Measurements from ENCODE around the gene STK25.
"Not testable (repeated sequence)": the region's sequence is repeated elsewhere in the genome, so short reads cannot be mapped to it uniquely, and the experiment has no call there.

STK25 gene

DNA sequence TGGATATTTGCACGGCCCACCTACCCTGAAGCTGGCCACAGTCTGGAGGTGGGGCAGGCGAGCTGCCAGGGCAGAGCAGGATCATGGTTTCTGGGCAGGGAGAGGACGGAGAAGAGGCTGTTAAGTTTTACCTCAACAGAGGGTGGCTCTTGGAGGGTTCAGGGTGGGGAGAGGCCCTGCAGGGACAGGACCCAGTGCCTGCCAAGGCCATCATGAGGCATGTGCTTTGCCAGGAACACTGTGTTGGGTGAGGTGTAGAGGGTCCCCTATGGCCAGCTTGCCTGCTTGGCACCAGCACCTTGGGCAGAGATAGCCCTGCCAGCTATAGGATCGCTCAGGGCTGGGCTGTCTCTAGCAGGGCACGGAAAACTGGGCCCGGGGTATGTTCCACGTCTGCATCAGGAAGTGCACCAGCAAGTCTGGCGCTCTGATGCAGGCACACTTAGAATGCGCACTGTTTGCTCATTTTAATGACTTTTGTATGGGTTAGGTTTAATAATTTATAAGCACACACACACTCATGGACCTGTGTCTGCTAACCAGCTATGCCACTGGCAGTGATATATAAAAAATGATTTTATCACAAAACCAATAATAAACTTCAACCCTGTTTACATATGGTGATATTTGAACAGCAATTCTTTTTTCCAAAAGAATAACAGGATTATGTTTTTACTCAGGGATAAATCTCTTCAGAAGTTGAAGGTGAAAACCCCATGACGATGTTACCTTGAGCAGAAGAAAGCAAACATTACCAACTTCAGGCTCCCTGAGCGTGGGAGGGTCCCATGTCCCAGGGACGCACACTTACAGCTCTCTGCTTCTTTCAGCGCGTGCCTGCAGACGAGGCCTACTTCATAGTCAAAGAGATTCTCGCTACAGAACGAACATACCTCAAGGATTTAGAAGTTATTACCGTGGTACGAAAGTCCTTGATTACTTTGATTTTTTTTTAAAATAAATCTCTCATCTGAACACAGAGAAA is 46.4 kb downstream of the STK25 start:
- DNase-seq: no peak

DNA sequence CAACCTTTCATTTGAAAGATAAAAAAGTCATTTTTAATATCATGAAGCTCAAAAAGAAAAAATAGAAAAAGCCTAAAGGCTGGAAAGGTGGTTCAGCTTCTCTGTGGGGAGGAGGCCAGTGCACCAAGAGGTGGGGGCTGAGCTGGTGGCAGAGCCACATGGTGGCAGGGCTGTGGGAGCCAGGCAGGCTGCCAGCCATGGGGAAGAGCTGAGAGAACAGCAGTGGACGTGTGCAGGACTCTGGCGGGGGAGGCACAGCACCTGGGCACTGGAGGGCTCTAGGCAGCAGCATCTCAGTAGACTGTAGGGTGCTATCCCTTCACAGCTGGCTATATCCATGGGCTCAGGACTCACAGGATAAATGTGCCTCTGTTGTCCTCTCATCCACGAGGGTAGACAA is 47.8 kb downstream of the STK25 start:
- DNase-seq: no peak

DNA sequence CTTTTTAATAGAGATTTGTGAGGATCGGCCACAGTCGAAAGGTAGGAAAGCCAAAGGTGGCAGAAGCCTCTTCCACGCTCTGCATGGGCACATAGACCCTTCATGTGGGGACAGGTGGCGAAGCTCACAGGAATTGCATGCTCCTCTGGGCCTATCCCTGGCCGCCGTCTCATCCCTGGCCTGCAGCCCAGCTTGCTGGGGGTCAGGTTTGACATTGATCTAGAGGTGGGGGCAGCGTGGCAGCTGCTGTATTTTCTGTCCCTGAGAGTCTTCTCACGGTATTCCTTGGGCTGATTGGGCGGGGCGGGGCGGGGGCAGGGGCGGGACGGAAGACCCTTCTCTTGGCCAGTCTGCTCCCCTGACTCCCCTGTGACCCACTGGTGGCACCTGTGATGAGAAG is 48.9 kb downstream of the STK25 start:
- DNase-seq: no peak

DNA sequence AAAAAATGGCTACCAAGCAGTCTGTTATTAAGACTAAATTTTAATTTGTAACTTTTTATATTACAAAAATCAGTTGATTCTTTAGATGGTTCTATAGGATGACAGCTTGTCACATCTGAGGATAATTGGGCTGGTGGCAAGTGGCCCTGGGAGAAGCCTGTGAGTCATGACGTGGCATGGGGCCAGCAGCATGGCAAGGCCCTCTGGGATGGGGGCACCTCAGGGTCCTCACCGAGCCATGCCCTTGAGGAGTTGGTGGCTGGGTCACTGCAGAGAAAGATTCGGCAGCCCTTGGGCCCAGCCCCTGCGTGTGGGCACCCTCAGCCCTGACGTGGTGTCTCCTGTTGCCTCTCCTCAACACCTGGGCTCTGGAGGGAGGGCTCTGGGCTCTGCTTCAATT is 49.7 kb downstream of the STK25 start:
- DNase-seq: no peak

DNA sequence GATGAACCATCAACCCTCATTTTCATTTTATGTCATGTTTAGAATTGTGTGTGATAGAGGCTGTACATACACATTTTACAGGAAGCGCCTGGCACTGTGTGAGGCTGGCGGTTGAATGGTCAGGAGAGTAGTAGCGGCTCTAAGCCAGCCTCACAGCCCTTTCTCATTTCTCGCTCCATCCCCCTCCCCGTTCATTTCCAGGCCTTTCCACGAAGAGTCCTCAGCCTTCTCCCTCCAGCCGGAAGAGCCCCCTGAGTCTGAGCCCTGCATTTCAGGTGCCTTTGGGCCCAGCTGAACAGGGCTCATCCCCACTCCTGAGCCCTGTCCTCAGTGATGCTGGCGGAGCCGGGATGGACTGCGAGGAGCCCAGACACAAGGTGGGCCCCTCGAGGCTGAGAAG is 51.8 kb downstream of the STK25 start:
- no peak for DNase-seq

DNA sequence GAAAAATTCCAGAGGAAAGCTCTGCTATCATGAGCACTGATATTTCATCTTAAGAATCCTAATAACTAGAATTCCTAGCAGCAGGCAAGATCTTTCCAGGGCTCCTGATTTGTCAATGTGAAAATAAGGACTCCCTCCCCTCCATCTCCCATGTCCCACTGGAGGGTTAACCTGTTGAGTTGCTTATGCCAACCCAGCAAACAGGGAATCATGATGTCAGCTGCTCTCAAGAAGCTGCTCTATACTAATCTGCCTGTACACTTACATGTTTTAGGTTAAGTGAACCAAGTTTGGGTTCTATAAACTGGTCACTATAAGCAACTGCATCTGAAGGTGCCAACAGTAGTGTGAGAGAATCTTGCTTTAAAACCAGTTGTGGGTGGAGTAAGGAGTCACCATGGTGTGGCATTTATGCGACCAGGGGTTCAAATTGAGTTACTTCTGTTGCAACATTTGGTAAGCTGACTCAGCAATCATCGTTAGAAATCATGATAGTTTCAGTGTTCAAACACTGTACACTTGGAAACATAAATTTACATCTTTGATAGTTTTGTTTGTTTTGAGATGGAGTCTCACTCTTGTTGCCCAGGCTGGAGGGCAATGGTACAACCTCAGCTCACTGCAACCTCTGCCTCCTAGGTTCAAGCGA is 53.4 kb downstream of the STK25 start:
- DNase-seq: no peak

DNA sequence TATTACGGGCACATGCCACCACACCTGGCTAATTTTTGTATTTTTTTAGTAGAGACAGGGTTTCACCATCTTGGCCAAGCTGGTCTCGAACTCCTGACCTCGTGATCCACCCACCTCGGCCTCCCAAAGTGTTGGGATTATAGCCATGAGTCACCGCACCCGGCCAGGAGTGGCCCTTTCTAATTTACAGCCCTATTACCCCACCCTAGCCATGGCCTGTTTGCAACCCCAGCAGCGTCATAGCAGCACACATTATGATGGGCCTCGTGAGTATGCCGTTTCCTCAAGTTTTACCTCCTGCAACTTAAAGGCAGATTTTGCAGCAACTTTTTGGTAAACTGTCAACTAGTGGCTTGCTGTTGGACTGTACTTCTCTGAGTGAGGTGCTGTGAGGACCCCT is 54.5 kb downstream of the STK25 start:
- DNase-seq: not testable (repeated sequence)

DNA sequence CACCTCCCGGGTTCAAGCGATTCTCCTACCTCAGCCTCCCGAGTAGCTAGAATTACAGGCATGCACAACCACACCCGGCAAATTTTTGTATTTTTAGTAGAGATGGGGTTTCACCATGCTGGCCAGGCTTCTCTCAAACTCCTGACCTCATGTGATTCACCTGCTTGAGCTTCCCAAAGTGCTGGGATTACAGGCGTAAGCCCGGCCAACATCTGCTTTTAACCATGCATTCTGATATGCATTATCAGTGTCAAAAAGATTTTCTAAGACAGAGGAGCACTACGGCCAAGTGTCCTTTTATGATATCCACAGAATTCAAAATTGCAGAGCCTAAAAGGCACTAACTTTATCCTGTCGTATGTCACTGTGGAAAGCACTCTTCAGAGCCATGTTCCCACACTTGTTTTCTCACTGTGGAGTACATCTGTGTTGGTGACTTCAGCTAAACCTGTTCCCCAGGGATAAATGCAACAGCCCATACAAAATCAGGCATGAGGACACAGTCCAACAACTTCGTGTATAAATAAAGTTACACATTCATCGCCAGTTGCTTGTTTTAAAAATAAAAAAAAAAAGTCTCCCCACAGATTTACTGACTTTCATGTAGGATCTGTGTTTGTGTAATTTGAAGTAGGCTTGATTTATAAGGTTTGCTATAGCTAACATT is 56.4 kb downstream of the STK25 start:
- no peak for DNase-seq

DNA sequence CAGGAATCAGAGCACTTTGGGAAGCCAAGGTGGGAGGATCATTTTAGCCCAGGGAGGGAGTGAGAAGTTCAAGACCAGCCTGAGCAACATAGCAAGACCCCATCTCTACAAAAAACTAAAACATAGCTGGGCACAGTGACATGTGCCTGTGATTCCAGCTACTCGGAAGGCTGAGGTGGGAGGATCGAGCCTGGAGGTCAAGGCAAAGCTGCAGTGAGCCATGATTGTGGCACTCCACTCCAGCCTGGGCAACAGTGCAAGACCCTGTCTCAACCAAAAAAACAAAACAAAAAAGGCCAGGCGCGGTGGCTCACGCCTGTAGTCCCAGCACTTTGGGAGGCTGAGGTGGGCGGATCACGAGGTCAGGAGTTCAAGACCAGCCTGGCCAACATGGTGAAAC is 58.3 kb downstream of the STK25 start:
- DNase-seq: not testable (repeated sequence)

DNA sequence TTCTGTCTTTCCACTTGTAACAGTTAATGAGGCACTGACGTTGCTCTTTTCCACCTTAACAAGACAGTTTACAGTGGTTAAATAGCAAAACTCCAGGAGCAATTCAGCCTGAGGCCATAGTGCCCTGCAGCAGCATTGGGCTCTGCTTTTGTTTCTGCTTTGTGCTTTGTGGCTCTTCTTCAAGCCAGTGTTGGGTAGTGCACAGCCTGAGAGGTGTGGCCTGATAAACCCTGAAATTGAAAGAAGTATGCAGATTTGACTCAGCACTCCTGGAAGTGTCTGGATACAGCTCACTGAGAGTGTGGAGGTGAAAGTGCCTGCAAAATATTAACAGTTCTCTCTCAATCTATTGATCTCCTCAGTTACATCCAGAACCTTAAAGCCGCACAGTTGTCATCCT is 63.0 kb downstream of the STK25 start:
- DNase-seq: no peak

DNA sequence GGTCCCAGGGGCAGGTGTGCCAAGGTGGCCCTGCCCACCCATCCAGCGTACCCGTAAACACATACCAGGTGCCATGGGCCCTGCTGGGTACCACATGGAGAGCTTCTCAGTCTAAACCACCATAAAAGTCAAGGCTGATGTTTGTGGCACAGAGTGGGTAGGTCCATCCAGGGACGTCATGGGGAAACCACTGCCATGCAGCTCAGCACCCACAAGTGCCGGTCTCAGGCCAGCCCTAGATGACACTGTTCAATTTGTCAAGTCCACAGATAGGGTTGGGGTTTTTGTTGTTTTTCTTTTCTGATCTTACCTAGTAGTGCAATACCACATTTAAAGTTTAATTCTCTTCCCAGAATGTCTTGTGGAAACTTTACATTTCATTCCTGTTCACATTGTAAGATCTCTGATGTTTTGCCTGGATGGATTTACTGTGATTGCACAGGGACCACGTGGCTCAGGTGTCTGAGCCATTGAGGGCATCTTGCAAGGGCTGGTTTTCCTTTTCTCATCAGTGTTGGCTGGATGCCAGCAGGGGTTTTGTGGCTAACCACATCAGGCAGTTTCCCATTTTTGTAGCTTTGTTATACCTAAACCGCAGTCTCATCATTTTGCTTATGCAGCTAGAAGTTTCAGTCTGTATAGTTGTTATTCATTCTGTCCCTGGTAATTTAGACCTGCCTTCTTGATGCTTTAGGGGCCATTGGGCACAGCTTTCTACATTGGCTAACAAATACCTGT is 64.7 kb downstream of the STK25 start:
- peak; percentile 72 for DNase-seq
